Activated effector memory CD4-positive, alpha-beta T cell treated with anti-CD3 and anti-CD28 coated beads, Interleukin-2, amount 50 U/mL, for 16 hours (primary cell): ENCODE measurements around the gene SCYGR5.

ENCODE experiments used
- DNase-seq: peaks from one replicate; pipeline ENCODE4 v3.0.0-alpha.2; 2020

Gene SCYGR5

DNA sequence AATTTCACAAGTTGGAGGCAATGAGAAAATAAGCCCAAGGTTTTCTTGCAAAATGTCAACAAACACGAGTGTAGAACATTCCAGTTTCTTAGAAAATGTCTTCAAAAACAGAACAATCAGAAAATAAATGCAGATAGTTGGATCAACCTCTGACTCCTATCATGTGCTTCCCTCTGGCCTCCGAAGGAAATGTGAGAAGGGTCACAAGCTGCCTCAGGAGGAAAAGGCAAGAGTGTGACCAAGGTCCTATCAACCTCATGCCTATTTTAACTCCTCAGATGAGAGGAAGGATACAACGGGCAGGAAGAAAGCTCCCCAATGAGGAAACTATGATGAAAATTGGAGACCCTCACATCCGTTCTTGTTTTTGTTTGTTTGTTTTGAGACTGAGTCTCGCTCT, 7.9 kb downstream of the SCYGR5 start:
- no peak for DNase-seq

- DNase-seq = no peak
These were observed 11.3 kb downstream of the SCYGR5 start for GRCh38 chr2:227677928-227678327.

- DNase-seq = no peak
These were observed 17.7 kb downstream of the SCYGR5 start for GRCh38 chr2:227684258-227684657.

GRCh38 chr2:227687189-227687588, 20.6 kb downstream of the SCYGR5 start:
- DNase-seq = no peak

GRCh38 chr2:227696990-227697679, 30.5 kb downstream of the SCYGR5 start:
- DNase-seq = no peak

DNA sequence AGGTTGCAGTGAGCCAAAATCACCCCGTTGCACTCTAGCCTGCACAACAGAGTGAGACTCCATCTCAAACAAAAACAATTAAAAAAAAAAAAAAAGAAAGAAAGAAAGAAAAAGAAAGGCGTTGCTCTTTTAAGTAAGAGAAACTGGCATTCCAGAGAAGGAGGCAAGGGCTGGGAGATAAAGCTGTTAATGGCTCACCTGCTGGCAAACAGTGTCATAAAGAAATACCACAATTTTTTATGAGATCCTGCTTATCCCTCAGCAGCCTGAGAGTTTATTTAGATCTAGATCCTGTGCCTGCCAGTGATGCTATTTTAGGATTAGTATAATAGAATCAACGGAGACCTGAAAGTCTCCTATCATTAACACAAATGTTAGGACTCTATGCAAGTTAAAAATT, 35.0 kb downstream of the SCYGR5 start:
- DNase-seq = no peak

- DNase-seq = no peak
These were observed 36.7 kb downstream of the SCYGR5 start for GRCh38 chr2:227703280-227703732.

DNA sequence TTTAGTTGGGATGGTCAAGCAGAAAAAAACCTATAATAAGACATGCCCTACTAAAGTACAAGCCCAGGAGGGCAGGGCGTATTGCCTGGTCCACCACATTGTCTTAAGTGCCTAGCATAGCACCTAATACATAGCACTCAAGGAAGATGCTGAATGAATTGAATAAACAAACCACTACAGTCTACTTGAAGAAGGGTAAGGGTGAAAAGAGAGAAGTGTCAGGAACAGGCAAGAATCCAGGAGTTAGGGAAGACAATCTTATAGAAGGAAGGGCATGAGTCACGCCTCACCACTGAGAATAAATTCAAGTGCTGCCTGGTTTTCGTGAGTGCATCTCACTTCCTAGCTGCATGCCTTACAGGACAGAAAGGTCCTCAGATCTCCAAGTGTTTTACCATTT, 37.4 kb downstream of the SCYGR5 start:
- DNase-seq = no peak

GRCh38 chr2:227706859-227707258, 40.3 kb downstream of the SCYGR5 start:
- DNase-seq = no peak

- DNase-seq = no peak
These were observed 40.8 kb downstream of the SCYGR5 start for GRCh38 chr2:227707390-227707789.

GRCh38 chr2:227710986-227711385, 44.4 kb downstream of the SCYGR5 start:
- DNase-seq = no peak

DNA sequence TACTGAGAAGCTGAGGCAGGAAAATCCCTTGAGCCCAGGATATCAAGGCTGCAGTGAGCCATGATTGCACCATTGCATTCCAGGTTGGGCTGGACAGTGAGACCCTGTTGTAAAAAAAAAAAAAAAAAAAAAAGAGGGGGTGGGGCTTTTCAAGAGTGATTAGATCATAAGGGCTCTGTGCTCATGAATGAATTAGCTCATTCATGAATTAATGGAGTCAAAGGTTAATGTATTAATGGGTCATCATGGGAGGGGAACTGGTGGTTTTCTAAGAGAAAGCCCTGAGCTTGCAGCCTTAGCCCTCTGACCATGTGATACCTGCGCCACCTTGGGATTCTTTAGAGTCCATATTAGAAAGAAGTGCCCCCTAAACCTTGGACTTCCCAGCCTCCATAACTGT, 46.7 kb downstream of the SCYGR5 start:
- no peak for DNase-seq

DNA sequence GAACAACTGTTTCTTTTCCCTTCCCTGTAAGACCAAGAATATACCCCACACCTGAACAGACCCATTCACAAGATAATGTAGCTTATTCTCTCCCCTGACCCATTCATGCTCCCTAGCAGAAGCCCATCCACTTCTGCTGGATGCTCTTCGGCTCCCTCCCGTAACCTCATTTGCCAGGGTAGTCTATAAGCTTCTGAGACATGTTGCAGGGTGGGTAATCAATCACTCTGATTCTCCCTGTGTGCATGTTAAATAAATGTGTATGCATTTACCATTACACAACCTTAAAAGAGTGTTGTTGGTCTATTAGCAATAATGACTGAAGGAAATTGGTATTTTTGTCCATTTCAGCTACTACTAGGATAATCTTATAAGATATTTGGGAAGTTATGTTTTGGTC, 49.9 kb downstream of the SCYGR5 start:
- DNase-seq = no peak
